Tibial nerve (tissue), 3 donors: Measurements from ENCODE around the gene KAZN.

ENCODE experiments used
- POLR2A ChIP-seq, 2 donors: fragments of 450-650 bp; IDR thresholded peaks; one replicate each; pipeline ENCODE4 v1.6.1; 2017; ENCODE audit warnings: antibody characterized with exemption in 2 of 2, mild to moderate bottlenecking in 2 of 2, moderate library complexity in 2 of 2
- TF ChIP-seq, protein P1 (sequence below), 5 experiments: fragments of 200-600 bp in 3 of 5; fragments of 450-650 bp in 2 of 5; sonication (generic) in 3 of 5; IDR thresholded peaks; one replicate each; pipeline ENCODE4 v1.5.1; 2016 to 2019; ENCODE audit warnings: antibody characterized with exemption in 5 of 5, mild to moderate bottlenecking in 3 of 5, moderate library complexity in 2 of 5

DNA sequence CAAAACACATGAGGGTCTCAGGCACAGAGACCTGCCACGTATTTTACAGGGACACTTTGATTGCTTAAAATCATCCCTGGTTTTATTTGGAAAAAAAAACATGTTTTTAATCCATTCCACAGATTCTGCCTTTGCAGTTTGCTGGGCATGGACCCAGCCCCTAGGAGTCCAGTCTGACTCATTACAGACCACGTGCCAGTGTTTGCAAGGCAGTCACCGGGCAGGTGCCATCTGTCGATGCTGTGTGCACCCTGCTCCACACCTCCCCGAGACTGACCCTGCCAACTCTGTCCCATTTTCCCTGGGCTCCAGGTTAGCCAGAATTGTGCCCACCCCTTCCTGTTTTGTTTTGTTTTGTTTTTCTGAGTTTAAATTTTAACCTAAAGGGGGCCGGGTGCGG lies 406.6 kb downstream of the KAZN start:
- TF ChIP-seq POLR2A (IDR thresholded peaks at IDR 0.05): no peak
- TF ChIP-seq, protein P1, sequence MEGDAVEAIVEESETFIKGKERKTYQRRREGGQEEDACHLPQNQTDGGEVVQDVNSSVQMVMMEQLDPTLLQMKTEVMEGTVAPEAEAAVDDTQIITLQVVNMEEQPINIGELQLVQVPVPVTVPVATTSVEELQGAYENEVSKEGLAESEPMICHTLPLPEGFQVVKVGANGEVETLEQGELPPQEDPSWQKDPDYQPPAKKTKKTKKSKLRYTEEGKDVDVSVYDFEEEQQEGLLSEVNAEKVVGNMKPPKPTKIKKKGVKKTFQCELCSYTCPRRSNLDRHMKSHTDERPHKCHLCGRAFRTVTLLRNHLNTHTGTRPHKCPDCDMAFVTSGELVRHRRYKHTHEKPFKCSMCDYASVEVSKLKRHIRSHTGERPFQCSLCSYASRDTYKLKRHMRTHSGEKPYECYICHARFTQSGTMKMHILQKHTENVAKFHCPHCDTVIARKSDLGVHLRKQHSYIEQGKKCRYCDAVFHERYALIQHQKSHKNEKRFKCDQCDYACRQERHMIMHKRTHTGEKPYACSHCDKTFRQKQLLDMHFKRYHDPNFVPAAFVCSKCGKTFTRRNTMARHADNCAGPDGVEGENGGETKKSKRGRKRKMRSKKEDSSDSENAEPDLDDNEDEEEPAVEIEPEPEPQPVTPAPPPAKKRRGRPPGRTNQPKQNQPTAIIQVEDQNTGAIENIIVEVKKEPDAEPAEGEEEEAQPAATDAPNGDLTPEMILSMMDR (IDR thresholded peaks at IDR 0.05): no peak
